NCI-H2081 (cell line): ENCODE data around the gene CACNB2.

Experiments
- DNase-seq, 2 experiments: peaks; one replicate each; lab custom pipeline; 2025; lab: John Stamatoyannopoulos, UW

The CACNB2 gene

DNA sequence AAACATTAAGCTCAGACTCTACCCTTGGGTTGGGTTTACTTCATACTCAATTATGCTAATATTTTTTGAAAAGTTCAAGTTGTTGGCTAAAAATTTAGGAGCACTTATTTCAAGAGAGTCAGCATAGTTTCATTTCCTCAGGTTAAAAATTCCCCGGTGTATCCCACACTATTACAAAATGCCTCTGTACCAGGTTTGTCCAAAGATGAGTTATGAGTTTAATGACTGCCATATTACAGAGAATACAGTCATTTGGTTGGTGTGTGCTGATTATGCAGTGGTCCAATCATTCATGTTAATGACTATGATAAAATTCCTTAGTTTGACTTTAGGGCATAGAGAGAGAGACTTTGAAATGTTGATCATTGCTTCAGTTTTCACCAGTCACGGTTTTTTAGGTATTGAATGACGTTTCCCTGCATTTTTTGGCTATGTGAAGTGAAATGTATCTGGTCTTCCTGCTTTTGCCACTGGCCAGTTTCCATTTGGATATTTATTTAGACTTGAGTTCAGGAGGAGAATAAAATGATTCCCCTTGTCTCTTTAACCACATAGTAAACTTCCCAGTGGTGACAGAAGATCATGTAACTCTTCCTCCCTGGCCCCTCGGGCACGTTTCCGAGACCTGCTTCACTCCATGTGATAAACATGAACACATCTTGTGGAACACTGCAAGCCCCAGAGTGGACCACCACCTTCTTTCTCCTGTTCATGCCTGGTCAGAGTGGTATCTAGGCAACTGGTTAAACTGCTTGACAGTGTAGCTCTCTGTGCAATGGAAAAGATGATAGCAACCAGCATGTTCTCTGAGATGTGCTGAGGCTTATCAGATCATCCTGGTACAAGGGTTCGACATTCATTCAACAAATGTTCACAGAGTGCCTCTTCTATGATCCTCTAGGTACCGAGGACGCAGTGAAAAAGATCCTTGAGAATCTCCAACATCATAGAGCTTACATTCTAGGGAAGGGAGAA, 153.6 kb downstream of the CACNB2 start:
- peak in 1 of 2 experiments; percentile 4 for DNase-seq

- no peak for DNase-seq
Observed at GRCh38 chr10:18294633-18295032, 154.4 kb downstream of the CACNB2 start.

GRCh38 chr10:18297659-18298058, 157.4 kb downstream of the CACNB2 start:
- no peak for DNase-seq

DNA sequence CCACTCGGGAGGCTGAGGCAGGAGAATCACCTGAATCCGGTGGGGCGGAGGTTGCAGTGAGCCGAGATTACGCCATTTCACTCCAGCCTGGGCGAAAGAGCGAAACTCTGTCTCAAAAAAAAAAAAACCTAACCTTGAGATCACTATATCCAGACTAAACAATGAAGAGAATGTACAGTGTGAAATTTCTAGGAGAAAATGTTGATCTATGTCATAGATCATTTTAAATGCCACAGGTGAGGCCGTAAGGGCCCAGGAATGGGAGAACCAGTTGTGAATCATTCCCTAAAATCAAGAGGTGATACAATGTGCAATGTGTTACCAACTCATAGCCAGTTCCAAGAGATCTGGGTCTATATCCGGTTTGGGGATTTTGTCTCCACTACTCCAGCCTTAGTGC, 158.0 kb downstream of the CACNB2 start:
- DNase-seq, result no peak

GRCh38 chr10:18303851-18304801, 163.9 kb downstream of the CACNB2 start:
- peak in 1 of 2 experiments; percentile 6 for DNase-seq

- DNase-seq, result no peak
Observed at GRCh38 chr10:18306031-18306430, 165.8 kb downstream of the CACNB2 start.

- no peak for DNase-seq
Observed at GRCh38 chr10:18308600-18308999, 168.4 kb downstream of the CACNB2 start.

DNA sequence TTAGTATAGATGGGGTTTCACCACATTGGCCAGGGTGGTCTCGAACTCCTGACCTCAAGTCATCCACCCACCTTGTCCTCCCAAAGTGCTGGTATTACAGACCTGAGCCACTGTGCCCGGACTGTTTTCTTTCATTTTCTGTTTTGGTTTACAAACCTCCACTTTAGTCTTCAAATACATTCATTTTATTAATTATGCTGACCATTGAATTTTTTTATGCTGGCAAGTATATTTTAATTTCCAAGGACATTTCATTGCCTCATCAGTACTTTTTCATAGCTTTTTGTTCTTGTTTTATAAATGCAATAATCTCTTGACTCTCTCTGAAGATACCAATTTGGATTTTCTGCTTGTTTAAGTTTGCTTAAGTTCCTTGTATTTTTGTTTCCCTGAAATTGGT, 170.5 kb downstream of the CACNB2 start:
- DNase-seq, result no peak

GRCh38 chr10:18312374-18313139, 172.3 kb downstream of the CACNB2 start:
- DNase-seq, result peak; percentile 16 to 48

- DNase-seq, result no peak
Observed at GRCh38 chr10:18313140-18313530, 172.9 kb downstream of the CACNB2 start.

- DNase-seq, result no peak
Observed at GRCh38 chr10:18313626-18314025, 173.4 kb downstream of the CACNB2 start.

DNA sequence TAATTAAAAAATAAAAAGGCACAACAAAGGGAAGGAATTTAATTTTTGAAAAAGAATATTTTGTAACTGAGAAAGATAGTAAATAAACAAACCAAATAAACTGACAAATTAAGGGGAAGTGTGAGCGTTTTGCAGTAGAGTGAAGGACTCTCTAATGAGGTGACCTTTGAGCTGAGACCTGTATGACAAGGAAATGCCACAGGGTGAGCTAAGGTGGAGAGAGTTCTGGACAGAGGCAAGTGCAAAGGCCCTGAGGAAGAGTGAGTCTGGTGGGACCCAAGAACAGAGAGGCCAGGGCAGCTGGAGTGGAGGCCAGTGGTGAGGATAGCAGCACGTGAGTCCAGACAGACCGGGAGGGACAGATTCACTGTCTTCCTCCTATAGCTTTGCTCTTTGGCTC, 179.4 kb downstream of the CACNB2 start:
- DNase-seq, result no peak

GRCh38 chr10:18321371-18321770, 181.1 kb downstream of the CACNB2 start:
- DNase-seq, result no peak

DNA sequence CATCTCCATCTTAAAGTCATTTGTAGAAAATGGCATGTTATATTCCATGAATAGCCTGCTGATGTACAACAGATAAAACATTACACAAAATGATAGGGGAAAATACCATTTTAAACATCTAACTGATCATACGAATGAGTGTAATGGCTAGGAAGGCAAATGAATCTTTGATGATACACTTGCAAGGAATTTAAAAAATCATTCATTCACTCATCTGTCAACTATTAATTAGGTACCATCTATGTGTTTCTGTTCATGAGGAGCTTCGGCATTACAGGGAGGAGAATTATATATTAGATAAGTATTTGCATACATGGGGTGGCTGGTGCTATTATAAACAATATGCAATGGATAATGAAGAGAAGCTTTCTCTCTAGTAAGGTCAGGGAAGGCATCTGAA, 183.7 kb downstream of the CACNB2 start:
- DNase-seq, result no peak

DNA sequence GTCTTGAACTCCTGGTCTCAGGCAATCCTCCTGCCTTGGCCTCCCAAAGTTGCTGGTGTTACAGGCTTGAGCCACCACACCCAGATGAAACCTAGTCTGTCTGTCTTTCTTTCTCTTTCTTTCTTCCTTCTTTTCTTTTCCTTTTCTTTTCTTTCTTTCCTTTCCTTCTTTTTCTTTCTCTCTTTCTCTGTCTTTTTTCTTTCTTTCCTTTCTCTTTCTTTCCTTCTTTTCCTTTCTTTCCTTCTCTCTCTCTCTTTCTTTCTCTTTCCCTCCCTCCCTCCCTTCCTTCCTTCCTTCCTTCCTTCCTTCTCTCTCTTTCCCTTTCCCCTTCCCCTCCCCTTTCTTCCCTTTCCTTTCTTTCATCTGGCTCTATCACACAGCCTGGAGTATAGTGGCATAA, 185.2 kb downstream of the CACNB2 start:
- no peak for DNase-seq

GRCh38 chr10:18325889-18326531, 185.8 kb downstream of the CACNB2 start:
- no peak for DNase-seq

DNA sequence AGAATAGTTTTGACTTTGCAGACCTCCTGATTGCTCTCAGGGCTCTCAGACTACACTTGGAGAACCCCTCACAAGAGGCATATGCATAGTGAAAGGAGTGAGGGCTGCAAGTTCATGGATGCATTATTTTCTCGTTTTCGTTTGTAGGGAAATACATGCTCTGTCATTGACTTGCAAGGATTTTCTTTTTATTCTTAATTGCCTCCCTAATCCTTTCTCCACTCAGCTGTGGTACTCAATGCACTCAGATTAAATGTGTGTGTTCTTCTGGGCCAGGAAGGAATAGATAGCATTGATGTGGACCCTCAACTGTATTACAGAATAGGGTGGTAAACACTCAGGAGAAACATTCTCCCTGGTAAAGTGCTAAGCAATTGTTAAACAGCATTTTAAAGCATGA, 188.7 kb downstream of the CACNB2 start:
- DNase-seq, result no peak

- no peak for DNase-seq
Observed at GRCh38 chr10:18332048-18332447, 191.8 kb downstream of the CACNB2 start.

DNA sequence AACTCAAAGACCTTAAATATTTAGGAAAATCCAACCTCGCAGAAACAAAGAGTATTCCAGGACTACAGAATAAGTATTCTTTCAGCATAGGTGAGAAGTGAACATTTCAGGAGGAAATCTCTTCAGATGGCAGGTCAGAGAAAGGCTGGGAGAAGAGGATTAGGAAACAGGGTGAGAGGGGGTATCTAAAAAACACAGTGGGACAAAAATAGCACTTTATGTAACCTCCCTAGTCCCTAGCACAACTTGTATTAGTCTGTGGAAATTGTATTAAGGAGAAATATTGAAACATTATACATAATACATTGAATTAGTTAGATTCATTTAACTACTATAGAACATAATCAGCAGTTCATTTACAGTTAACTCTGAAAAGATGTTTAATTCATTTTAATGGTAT, 192.3 kb downstream of the CACNB2 start:
- no peak for DNase-seq

DNA sequence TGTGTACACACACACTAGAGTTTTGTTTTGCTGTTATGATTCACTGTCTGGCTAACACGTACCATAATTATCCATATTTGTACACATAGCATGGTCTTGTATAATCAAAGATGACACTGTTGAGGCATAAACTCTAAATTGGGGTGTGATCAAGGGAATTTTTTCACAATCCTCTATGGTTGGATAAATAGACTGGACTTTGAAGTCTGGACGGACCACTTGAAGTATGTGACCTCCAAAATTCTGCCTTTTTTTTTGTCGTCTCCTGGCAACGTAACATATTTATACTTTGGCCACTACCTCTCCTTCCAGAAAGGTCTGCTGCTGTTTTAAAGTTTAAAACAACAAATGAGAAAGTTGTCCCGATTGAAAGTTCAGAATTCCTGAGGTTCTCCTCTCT, 193.4 kb downstream of the CACNB2 start:
- no peak for DNase-seq

DNA sequence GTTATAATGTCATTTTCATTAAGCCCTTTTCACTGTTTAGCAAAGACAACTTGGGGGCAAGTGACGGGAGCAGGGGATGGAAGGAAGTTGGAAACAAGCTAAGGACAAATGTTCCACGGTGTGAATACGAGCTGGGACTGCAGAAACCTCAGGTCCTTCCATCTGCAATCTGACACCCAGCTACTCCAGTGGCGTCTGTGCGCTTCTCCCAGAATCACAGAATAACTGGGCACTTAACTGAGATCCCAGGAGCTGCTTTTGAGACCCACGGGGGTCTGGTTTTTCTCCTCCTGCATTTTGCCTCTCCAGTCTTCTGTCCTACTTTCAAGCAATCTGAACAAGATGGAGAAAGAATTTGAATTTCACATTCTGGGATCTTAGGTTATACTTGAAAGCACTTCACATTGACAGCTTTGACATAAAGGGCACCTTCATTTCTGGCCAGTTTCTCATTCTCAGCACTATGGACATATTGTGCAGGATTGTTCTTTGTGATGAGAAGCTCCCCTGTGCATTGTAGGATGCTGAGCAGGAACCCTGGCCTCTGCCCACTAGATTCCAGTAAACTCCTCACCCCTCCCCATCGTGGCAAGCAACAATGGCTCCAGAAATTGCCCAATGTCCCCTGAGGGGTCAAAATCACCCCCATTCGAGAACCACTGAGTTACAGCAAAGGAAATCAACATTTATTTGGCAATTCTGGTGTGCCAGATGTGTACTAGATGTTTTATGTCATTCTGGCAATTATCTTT, 194.1 kb downstream of the CACNB2 start:
- DNase-seq, result no peak
